Skeletal muscle satellite cell (primary cell): ENCODE results near the gene SMC5.
A peak's percentile ranks its signal among the peaks of the same experiment; 100 is the strongest.
"Not testable (repeated sequence)": the region's sequence is repeated elsewhere in the genome, so short reads cannot be mapped to it uniquely, and the experiment has no call there.

Source experiments
- H3K27me3 ChIP-seq: 2 replicates; pipeline ENCODE4 v1.7.0; 2013; ENCODE audit warnings: low read length; ENCODE audit not compliant: control insufficient read depth, insufficient read depth
- H3K36me3 ChIP-seq: 2 replicates; pipeline ENCODE4 v1.7.0; 2013; ENCODE audit warnings: mild to moderate bottlenecking, control low read depth, low read length; ENCODE audit not compliant: insufficient read depth
- H3K4me1 ChIP-seq: 2 replicates; pipeline ENCODE4 v1.7.0; 2013; ENCODE audit warnings: low read length; ENCODE audit not compliant: control insufficient read depth, insufficient read depth
- H3K4me2 ChIP-seq: 2 replicates; pipeline ENCODE4 v1.7.0; 2013; ENCODE audit warnings: mild to moderate bottlenecking, low read length
- H3K4me3 ChIP-seq: 2 replicates; pipeline ENCODE4 v1.7.0; 2013; ENCODE audit warnings: low read length
- H3K9ac ChIP-seq: 2 replicates; pipeline ENCODE4 v1.7.0; 2013; ENCODE audit warnings: mild to moderate bottlenecking, low read depth, low read length, moderate library complexity
- H3K9me3 ChIP-seq: replicated peaks from 2 replicates; pipeline ENCODE4 v1.7.0; 2013; ENCODE audit warnings: mild to moderate bottlenecking, control low read depth, low read length

The SMC5 gene

DNA sequence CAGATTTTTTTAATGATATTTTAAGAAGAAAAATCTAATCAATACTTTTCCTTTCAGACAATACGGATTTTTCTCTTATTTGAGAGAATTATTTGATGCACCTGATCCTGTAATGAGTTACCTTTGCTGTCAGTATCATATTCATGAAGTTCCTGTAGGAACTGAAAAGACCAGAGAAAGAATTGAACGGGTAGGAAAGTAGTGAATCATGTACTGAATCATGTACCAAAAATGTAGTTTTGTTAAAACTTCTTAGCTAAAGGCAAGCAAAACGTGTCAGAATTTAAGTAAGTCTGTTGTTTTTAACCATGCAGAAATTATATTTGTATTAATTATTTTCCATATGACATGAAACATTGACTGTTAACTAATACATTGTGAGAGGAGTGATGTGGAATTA, 56.6 kb downstream of the SMC5 start:
- peak overlapping the region; percentile 11 for H3K9ac ChIP-seq
- peaks cover 66% of the 10 kb centered on the region for H3K36me3 ChIP-seq
- no peak overlapping the region for H3K4me2 ChIP-seq
- no peaks in the 10 kb centered on the region for H3K27me3 ChIP-seq
- no peak overlapping the region for H3K4me3 ChIP-seq
- H3K4me1 ChIP-seq: no peaks in the 10 kb centered on the region
- H3K9me3 ChIP-seq: no peaks in the 10 kb centered on the region

DNA sequence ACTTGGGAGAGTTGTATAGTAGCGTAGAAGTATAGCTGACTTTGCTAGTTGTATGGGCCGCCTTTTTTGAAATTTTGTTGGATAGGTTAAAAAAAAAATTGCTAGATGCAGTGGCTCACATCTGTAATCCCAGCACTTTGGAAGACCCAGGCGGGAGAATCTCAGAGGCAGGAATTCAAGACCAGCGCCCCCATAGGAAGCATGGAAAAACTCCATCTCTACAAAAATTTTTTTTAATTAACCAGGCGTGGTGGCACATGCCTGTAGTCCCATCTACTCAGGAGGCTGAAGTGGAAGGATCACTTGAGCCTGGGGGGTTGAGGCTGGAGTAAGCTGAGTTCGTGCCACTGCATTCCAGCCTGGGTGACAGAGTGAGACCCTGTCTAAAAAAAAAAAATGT, 59.2 kb downstream of the SMC5 start:
- H3K27me3 ChIP-seq: no peaks in the 10 kb centered on the region
- no peak overlapping the region for H3K4me3 ChIP-seq
- no peaks in the 10 kb centered on the region for H3K4me1 ChIP-seq
- no peak overlapping the region for H3K4me2 ChIP-seq
- H3K36me3 ChIP-seq: peaks cover 67% of the 10 kb centered on the region
- H3K9me3 ChIP-seq: no peaks in the 10 kb centered on the region
- no peak overlapping the region for H3K9ac ChIP-seq

- no peak overlapping the region for H3K4me2 ChIP-seq
- H3K9me3 ChIP-seq: no peaks in the 10 kb centered on the region
- H3K27me3 ChIP-seq: no peaks in the 10 kb centered on the region
- peaks cover 74% of the 10 kb centered on the region for H3K36me3 ChIP-seq
- H3K9ac ChIP-seq: no peak overlapping the region
- no peak overlapping the region for H3K4me3 ChIP-seq
- H3K4me1 ChIP-seq: no peaks in the 10 kb centered on the region
Measured at GRCh38 chr9:70322096-70322495, 63.3 kb downstream of the SMC5 start.

- Histone ChIP-seq H3K9ac (no peak overlapping the region), H3K4me1 (no peaks in the 10 kb centered on the region), H3K9me3 (no peaks in the 10 kb centered on the region), H3K36me3 (peaks cover 74% of the 10 kb centered on the region), H3K4me2 (no peak overlapping the region), H3K4me3 (no peak overlapping the region), H3K27me3 (no peaks in the 10 kb centered on the region)
Measured at GRCh38 chr9:70324963-70325362, 66.2 kb downstream of the SMC5 start.

DNA sequence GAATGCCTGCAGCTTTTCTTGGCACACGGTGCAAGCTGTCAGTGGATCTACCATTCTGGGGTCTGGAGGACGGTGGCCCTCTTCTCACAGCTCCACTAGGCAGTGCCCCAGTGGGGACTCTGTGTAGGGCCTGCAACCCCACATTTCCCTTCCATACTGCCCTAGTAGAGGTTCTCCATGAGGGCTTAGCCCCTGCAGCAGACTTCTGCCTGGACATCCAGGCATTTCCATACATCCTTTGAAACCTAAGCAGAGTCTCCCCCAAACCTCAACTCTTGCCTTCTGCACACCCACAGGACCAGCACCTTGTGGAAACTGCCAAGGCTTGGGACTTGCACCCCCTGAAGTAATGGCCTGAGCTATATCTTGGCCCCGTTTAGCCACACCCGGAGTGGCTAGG, 69.8 kb downstream of the SMC5 start:
- not testable (repeated sequence) for H3K27me3 ChIP-seq, H3K9ac ChIP-seq, H3K4me3 ChIP-seq, H3K4me1 ChIP-seq, H3K4me2 ChIP-seq, H3K9me3 ChIP-seq
- peaks cover 59% of the 10 kb centered on the region for H3K36me3 ChIP-seq

GRCh38 chr9:70340572-70340971, 81.8 kb downstream of the SMC5 start:
- no peak overlapping the region for H3K4me2 ChIP-seq

DNA sequence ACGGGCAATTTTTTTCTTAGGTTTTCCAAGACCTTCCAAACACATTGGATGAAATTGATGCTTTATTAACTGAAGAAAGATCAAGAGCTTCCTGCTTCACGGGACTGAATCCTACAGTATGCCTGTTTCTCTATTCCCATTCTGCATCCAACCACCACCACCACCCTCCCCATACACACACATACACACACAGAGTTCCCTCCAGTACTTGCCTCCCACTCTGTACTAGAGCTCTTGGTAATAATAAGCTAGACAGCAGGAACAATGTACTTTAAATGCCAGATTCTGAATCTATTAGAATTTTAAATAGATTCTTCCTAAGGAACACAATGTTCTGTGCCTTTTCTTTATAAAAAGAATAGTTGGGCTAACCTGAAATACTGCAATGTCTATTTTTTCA, 88.3 kb downstream of the SMC5 start:
- Histone ChIP-seq H3K4me2 (no peak overlapping the region), H3K4me3 (no peak overlapping the region), H3K36me3 (peaks cover 41% of the 10 kb centered on the region), H3K27me3 (no peaks in the 10 kb centered on the region), H3K4me1 (peaks cover 3% of the 10 kb centered on the region), H3K9ac (no peak overlapping the region), H3K9me3 (no peaks in the 10 kb centered on the region)

More at GRCh38 chr9:70340572-70340971, 81.8 kb downstream of the SMC5 start:
- peaks cover 20% of the 10 kb centered on the region for H3K36me3 ChIP-seq
- H3K9me3 ChIP-seq: no peaks in the 10 kb centered on the region
- H3K4me1 ChIP-seq: no peaks in the 10 kb centered on the region
- H3K4me3 ChIP-seq: no peak overlapping the region
- no peak overlapping the region for H3K9ac ChIP-seq
- no peaks in the 10 kb centered on the region for H3K27me3 ChIP-seq

DNA sequence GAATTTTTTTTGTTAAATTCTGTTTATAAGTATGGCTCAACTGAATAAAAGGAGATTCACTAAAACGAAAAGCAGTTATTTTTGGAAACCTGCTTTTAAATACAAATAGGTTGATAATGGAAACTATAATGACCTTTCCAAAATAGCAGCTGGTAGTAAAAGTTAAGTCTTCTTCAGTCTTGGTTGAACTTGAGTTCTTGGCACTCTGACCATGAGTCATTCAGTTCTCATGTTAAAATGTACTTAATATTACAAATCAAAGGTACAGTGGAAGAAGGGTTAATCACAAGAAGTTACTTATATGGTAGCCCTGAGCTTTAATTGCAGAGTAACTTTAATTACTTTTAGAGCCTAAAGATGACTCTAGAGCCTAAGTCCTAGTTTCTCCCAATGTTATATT, 93.6 kb downstream of the SMC5 start:
- H3K27me3 ChIP-seq: no peaks in the 10 kb centered on the region
- no peaks in the 10 kb centered on the region for H3K9me3 ChIP-seq
- H3K9ac ChIP-seq: no peak overlapping the region
- H3K4me3 ChIP-seq: no peak overlapping the region
- H3K4me1 ChIP-seq: peaks cover 6% of the 10 kb centered on the region
- H3K36me3 ChIP-seq: peaks cover 31% of the 10 kb centered on the region
- H3K4me2 ChIP-seq: no peak overlapping the region

DNA sequence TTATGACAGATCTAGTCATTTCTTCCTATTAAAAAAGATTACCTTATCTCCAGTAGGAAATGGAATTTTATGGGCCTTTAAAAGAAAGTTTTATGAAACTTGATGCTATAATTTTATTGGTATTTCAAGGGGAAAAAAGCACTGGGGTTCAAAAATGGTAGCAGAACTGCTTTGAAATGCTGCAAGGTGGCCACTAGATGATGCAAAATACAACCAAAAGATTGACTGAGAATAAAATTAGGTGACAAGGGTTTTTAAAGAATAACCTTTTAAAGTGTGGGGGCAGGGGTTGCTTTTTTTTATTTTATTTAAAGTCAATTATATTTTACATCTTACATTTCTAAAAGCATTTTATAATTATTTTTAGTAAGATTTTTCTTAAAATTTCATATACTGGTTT, 94.0 kb downstream of the SMC5 start:
- Histone ChIP-seq H3K36me3 (peaks cover 31% of the 10 kb centered on the region), H3K4me3 (no peak overlapping the region), H3K9ac (no peak overlapping the region)

DNA sequence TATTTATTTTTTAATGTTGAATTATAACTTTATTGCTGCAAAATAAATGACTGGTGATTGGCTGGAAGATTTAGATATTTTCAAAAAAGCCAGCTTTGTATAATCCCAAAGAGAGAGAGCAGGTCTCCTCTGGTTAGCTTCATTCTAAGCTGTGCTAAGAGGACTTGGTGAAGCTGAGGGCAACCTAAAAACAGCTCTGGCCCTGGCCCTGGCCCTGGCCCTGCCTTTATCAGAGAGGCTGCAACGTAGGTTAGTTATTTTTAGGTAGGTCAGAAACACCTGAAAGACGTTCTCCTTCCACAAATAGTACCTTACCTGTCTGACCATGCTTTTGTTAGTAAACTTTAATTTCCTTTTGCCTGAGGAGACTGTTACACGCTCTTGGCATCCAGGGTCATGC, 97.0 kb downstream of the SMC5 start:
- peaks cover 6% of the 10 kb centered on the region for H3K4me1 ChIP-seq
- no peak overlapping the region for H3K4me3 ChIP-seq
- H3K27me3 ChIP-seq: no peaks in the 10 kb centered on the region

More for the DNA sequence above, 94.0 kb downstream of the SMC5 start:
- Histone ChIP-seq H3K9me3 (no peaks in the 10 kb centered on the region), H3K27me3 (no peaks in the 10 kb centered on the region), H3K4me2 (no peak overlapping the region), H3K4me1 (peaks cover 6% of the 10 kb centered on the region)

GRCh38 chr9:70362952-70363351, 104.2 kb downstream of the SMC5 start:
- H3K27me3 ChIP-seq: no peaks in the 10 kb centered on the region
- no peak overlapping the region for H3K9ac ChIP-seq
- H3K4me3 ChIP-seq: no peak overlapping the region
- peaks cover 4% of the 10 kb centered on the region for H3K36me3 ChIP-seq
- H3K4me2 ChIP-seq: no peak overlapping the region
- no peaks in the 10 kb centered on the region for H3K9me3 ChIP-seq
- H3K4me1 ChIP-seq: no peaks in the 10 kb centered on the region

More for the DNA sequence above, 97.0 kb downstream of the SMC5 start:
- no peak overlapping the region for H3K4me2 ChIP-seq
- no peak overlapping the region for H3K9ac ChIP-seq
- H3K9me3 ChIP-seq: no peaks in the 10 kb centered on the region
- peaks cover 20% of the 10 kb centered on the region for H3K36me3 ChIP-seq

- Histone ChIP-seq H3K4me3 (no peak overlapping the region), H3K9me3 (no peaks in the 10 kb centered on the region), H3K36me3 (no peaks in the 10 kb centered on the region), H3K27me3 (no peaks in the 10 kb centered on the region), H3K9ac (no peak overlapping the region), H3K4me1 (no peaks in the 10 kb centered on the region), H3K4me2 (no peak overlapping the region)
Measured at GRCh38 chr9:70363760-70364159, 105.0 kb downstream of the SMC5 start.
